ENCODE results near the gene FHIT. TPM values are rescaled to one million over a fixed set of nuclear protein-coding genes. Genes with fewer than 3 reads are reported as not detected.

The FHIT gene
- total RNA-seq, 2 donors from 2014 or later: 10.4 to 15.8 TPM

DNA sequence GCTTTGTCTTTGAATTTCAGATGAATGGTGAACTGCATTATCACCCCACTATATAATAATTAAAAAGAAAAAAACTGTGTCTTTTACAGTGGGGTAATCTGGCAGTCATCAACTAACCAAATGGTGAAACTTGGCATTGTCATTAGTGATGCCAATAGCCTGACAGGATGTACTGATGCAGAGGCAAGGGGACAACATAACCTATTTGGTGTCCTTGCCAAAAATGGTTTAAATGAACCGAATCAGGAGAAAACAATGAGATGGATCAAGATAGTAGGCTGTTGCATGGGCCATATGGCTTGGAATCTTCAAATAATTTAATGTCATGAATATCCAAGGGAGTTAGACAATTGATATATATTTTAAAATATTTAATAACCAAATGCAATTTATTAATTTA lies 738.7 kb downstream of the FHIT start:
- Histone ChIP-seq H3K36me3 (replicated peaks in 1 of 2; ENCODE audit: insufficient read depth in 1 of 2, low read depth in 2 of 2) (no peaks in the 10 kb centered on the region), H3K9me3 (no peaks in the 10 kb centered on the region), H3K27me3 (no peaks in the 10 kb centered on the region), H3K4me1 (no peaks in the 10 kb centered on the region), H3K4me3 (no peak overlapping the region), H3K27ac (no peak overlapping the region)
- DNase-seq: no peak
- intact Hi-C loops (cut with DNase I): no loop called here
- WGBS, 2 donors: 85 to 87% methylated on average over 1 of the region's 1 CpG
- TF ChIP-seq, protein P1, sequence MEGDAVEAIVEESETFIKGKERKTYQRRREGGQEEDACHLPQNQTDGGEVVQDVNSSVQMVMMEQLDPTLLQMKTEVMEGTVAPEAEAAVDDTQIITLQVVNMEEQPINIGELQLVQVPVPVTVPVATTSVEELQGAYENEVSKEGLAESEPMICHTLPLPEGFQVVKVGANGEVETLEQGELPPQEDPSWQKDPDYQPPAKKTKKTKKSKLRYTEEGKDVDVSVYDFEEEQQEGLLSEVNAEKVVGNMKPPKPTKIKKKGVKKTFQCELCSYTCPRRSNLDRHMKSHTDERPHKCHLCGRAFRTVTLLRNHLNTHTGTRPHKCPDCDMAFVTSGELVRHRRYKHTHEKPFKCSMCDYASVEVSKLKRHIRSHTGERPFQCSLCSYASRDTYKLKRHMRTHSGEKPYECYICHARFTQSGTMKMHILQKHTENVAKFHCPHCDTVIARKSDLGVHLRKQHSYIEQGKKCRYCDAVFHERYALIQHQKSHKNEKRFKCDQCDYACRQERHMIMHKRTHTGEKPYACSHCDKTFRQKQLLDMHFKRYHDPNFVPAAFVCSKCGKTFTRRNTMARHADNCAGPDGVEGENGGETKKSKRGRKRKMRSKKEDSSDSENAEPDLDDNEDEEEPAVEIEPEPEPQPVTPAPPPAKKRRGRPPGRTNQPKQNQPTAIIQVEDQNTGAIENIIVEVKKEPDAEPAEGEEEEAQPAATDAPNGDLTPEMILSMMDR (IDR thresholded peaks at IDR 0.05): no peak
- TF ChIP-seq POLR2A (IDR thresholded peaks at IDR 0.05): no peak
- ATAC-seq: no peak

DNA sequence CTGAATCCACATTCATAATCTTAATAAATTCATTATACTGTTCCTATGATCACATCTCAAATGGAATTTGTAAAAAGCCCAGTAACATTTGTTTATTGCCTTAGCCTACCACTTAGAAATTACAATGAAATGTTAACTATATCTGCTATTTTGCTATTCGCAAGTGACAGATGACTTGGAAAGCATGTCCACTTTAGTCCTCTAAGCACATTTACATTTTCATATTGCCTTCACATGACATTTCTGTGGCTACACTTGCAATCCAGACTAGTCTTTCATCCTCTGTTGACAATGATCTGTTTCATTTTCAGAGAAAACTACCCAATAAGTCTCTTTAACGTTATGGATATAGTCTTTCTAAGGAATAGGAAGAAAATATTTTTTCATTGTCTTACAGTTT lies 741.8 kb downstream of the FHIT start:
- no peak for ATAC-seq
- Histone ChIP-seq H3K27ac (no peak overlapping the region), H3K9me3 (no peaks in the 10 kb centered on the region), H3K4me3 (no peak overlapping the region), H3K27me3 (no peaks in the 10 kb centered on the region), H3K36me3 (replicated peaks in 1 of 2; ENCODE audit: insufficient read depth in 1 of 2, low read depth in 2 of 2) (no peaks in the 10 kb centered on the region), H3K4me1 (no peaks in the 10 kb centered on the region)
- intact Hi-C loops (cut with DNase I): no loop called here
- no peak for DNase-seq
- WGBS, 2 donors: 78 to 80% methylated on average over 2 of the region's 2 CpGs
- TF ChIP-seq, protein P1 (IDR thresholded peaks at IDR 0.05): no peak
- no peak for TF ChIP-seq POLR2A (IDR thresholded peaks at IDR 0.05)

DNA sequence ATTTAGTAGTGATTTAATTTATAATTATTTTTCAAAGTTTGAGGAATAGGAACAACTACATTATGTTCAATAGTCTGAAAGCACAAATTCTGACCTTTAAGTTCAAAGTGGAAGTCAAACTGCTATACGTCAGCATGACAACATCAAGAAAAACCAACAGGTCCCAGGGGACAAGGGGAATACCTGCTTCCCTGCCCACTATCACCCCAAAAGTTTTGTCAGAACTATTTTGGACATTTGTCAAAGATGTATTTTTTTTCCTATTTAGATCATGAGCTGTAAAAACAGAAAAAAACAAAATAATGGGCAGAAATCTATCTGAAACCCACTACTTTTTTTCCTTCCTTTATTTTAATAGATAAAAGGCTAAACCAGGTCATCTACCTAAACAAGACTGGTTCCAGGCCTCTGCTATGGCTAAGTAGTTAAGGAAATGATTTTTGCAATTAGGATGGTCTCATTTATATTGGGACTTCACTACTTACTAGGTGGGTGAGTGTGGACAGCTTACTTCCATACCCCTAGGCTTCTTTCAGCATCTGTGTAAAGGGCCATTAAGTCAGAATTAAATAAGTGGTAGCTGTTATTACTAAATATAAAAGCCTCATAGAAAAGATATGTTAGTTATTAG lies 746.3 kb downstream of the FHIT start:
- Histone ChIP-seq H3K27me3 (no peaks in the 10 kb centered on the region), H3K9me3 (no peaks in the 10 kb centered on the region), H3K27ac (no peak overlapping the region), H3K4me3 (no peak overlapping the region), H3K36me3 (replicated peaks in 1 of 2; ENCODE audit: insufficient read depth in 1 of 2, low read depth in 2 of 2) (no peaks in the 10 kb centered on the region), H3K4me1 (no peaks in the 10 kb centered on the region)
- DNase-seq (no peak), ATAC-seq (no peak)
- intact Hi-C loops (cut with DNase I): no loop called here
- WGBS, 2 donors: 96 to 100% methylated on average over 1 of the region's 1 CpG
- TF ChIP-seq, protein P1 (IDR thresholded peaks at IDR 0.05): no peak
- TF ChIP-seq POLR2A (IDR thresholded peaks at IDR 0.05): no peak

DNA sequence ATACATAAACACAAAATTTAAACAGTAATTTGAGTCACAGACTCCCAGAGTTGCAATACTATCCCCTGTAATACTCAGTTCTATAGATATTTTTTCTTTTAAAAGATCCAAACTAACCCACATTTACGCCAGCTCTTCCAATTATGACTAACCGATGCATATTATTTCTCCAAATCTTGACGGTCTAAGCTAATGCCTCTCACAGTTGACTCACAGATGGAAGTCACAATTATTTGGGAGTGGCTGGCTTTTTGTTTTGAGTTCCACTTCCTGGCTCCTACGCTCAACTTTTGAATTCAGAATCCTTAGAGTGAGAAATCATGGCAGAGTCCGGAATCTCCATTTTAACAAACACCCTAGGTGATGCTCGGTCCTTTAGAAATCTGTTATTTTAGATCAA lies 749.9 kb downstream of the FHIT start:
- intact Hi-C loops (cut with DNase I): no loop called here

More for the DNA sequence above, 749.9 kb downstream of the FHIT start:
- no peaks in the 10 kb centered on the region for H3K9me3 ChIP-seq
- H3K4me3 ChIP-seq: no peak overlapping the region
- H3K36me3 ChIP-seq (replicated peaks in 1 of 2; ENCODE audit: insufficient read depth in 1 of 2, low read depth in 2 of 2): no peaks in the 10 kb centered on the region
- H3K27me3 ChIP-seq: no peaks in the 10 kb centered on the region
- ATAC-seq (no peak), DNase-seq (no peak)
- TF ChIP-seq, protein P1 (IDR thresholded peaks at IDR 0.05): no peak
- no peak for TF ChIP-seq POLR2A (IDR thresholded peaks at IDR 0.05)
- H3K4me1 ChIP-seq: no peaks in the 10 kb centered on the region
- 91 to 94% methylated on average over 6 of the region's 6 CpGs for WGBS, 2 donors
- no peak overlapping the region for H3K27ac ChIP-seq
